B cell (primary cell): ENCODE results near the gene PDZD2. TPM values are rescaled to one million over a fixed set of nuclear protein-coding genes. Genes with fewer than 3 reads are reported as not detected.

Experiments
- ATAC-seq: fragments of 200-7000 bp; cut with Tn5 transposase; one replicate; pipeline ENCODE4 v1.10.0; 2021; ENCODE audit warnings: low read depth, mild to moderate bottlenecking, moderate number of reproducible peaks, moderate library complexity
- CTCF ChIA-PET: fragments of 350-600 bp; sonication (Branson Sonifier 250); formaldehyde crosslinking; loops from one replicate; lab custom pipeline; 2021; ENCODE audit warnings: antibody characterized with exemption, inconsistent platforms; lab: Charles Lee
- POLR2A ChIA-PET: fragments of 350-600 bp; sonication (Branson Sonifier 250); formaldehyde crosslinking; loops from one replicate; lab custom pipeline; 2021; ENCODE audit warnings: antibody characterized with exemption; lab: Charles Lee
- DNase-seq: peaks from one replicate; pipeline ENCODE4 v3.0.0; 2013
- H2AFZ ChIP-seq: 2 replicates; pipeline ENCODE4 v1.6.1; 2012; ENCODE audit warnings: mild to moderate bottlenecking, low read depth, low read length; ENCODE audit not compliant: insufficient read depth, poor library complexity, severe bottlenecking
- H3K27ac ChIP-seq, 2 donors: 1 replicate in 1 of 2; 2 replicates in 1 of 2; pipeline ENCODE4 v1.5.1; 2012 to 2013; ENCODE audit warnings: low read length in 2 of 2, mild to moderate bottlenecking in 2 of 2, moderate library complexity in 1 of 2
- H3K27me3 ChIP-seq, 4 experiments: fragments of 200-600 bp in 1 of 4; sonication (generic) in 1 of 4; replicated peaks in 1 of 4; 1 replicate in 2 of 4; 2 replicates in 2 of 4; pipeline versions ENCODE4 v1.6.1 to v1.7.0; 2013 to 2016; ENCODE audit warnings: low read length in 3 of 4, mild to moderate bottlenecking in 2 of 4, mixed read lengths in 1 of 4, moderate library complexity in 1 of 4; ENCODE audit not compliant: insufficient read depth in 4 of 4, control insufficient read depth in 3 of 4; ENCODE audit errors: control extremely low read depth in 1 of 4
- H3K36me3 ChIP-seq, 2 experiments: replicated peaks in 1 of 2; 1 replicate in 1 of 2; 2 replicates in 1 of 2; pipeline versions ENCODE4 v1.6.1 to v1.7.1; 2013; ENCODE audit warnings: low read length in 1 of 2; ENCODE audit not compliant: insufficient read depth in 2 of 2, control insufficient read depth in 1 of 2; ENCODE audit errors: control extremely low read depth in 1 of 2, extremely low read depth in 1 of 2
- H3K4me1 ChIP-seq, 2 donors: fragments of 200-600 bp in 1 of 2; sonication (generic) in 1 of 2; 1 replicate in 1 of 2; 2 replicates in 1 of 2; pipeline versions ENCODE4 v1.5.1 to v1.6.1; 2013 to 2017; ENCODE audit warnings: low read length in 2 of 2; ENCODE audit not compliant: control insufficient read depth in 2 of 2, insufficient read depth in 2 of 2
- H3K4me2 ChIP-seq: replicated peaks from 2 replicates; pipeline ENCODE3; 2012; ENCODE audit warnings: mild to moderate bottlenecking, low read depth, low read length; ENCODE audit not compliant: poor library complexity, severe bottlenecking
- H3K4me3 ChIP-seq, 5 experiments: fragments of 200-600 bp in 1 of 5; sonication (generic) in 1 of 5; 1 replicate in 3 of 5; 2 replicates in 2 of 5; pipeline versions ENCODE4 v1.5.1 to v1.7.0; 2011 to 2016; ENCODE audit warnings: low read length in 4 of 5, mild to moderate bottlenecking in 4 of 5, low read depth in 2 of 5, control low read depth in 1 of 5, moderate library complexity in 1 of 5; ENCODE audit not compliant: insufficient read depth in 1 of 5; ENCODE audit errors: control extremely low read depth in 1 of 5, extremely low read depth in 1 of 5
- H3K79me2 ChIP-seq: fragments of 200-600 bp; sonication (generic); one replicate; pipeline ENCODE4 v1.6.0; 2016; ENCODE audit warnings: low read length; ENCODE audit not compliant: control insufficient read depth, insufficient read depth
- H3K9ac ChIP-seq: fragments of 200-600 bp; sonication (generic); 2 replicates; pipeline ENCODE4 v1.6.1; 2017; ENCODE audit warnings: mild to moderate bottlenecking, low read length, moderate library complexity
- H3K9me3 ChIP-seq, 3 donors: one replicate each; pipeline versions ENCODE4 v1.6.1 to v1.7.1; 2013; ENCODE audit warnings: low read length in 2 of 3; ENCODE audit not compliant: control insufficient read depth in 2 of 3, insufficient read depth in 1 of 3; ENCODE audit errors: control extremely low read depth in 1 of 3
- H4K20me1 ChIP-seq: 2 replicates; pipeline ENCODE4 v1.6.0; 2012; ENCODE audit warnings: mild to moderate bottlenecking, low read length; ENCODE audit not compliant: insufficient read depth, control insufficient read depth, poor library complexity, severe bottlenecking
- H3K27ac Mint-ChIP-seq: one replicate; pipeline ENCODE4 v1.8.0; 2021; ENCODE audit warnings: mixed read lengths
- H3K27me3 Mint-ChIP-seq: one replicate; pipeline ENCODE4 v1.8.0; 2021; ENCODE audit warnings: mixed read lengths
- H3K4me1 Mint-ChIP-seq: one replicate; pipeline ENCODE4 v1.8.0; 2021; ENCODE audit warnings: mixed read lengths
- H3K4me3 Mint-ChIP-seq: one replicate; pipeline ENCODE4 v1.8.0; 2021; ENCODE audit warnings: mixed read lengths
- H3K9me3 Mint-ChIP-seq: one replicate; pipeline ENCODE4 v1.8.0; 2022; ENCODE audit warnings: mixed read lengths; ENCODE audit not compliant: insufficient read depth
- CTCF ChIP-seq: fragments of 200-600 bp; IDR thresholded peaks from one replicate; pipeline ENCODE4 v1.8.0; 2022; ENCODE audit warnings: antibody characterized with exemption, mild to moderate bottlenecking
- EZH2 ChIP-seq: IDR thresholded peaks from 2 replicates; pipeline ENCODE4 v1.6.1; 2012; ENCODE audit warnings: borderline replicate concordance, low read depth, mild to moderate bottlenecking, moderate library complexity, low read length; ENCODE audit not compliant: insufficient read depth, poor library complexity, severe bottlenecking
- WGBS: methylation state at CpG from one replicate; pipeline ENCODE4 v1.1.5; 2013; ENCODE audit warnings: missing lambda C conversion rate; ENCODE audit not compliant: insufficient coverage; 5-methylcytosine and 5-hydroxymethylcytosine counted together
- intact Hi-C: fragments of 100-400 bp; cut with micrococcal nuclease; formaldehyde crosslinking; loops from one replicate; pipeline ENCODE4 v1.10.0; 2022
- polyA plus RNA-seq: library from polyadenylated mRNA; depleted of rRNA; stranded (reverse); fragments of >200 nt; gene quantifications from 2 replicates; pipeline ENCODE4 v1.2.3, GENCODE V29; 2012
- total RNA-seq, 2 donors: library from RNA; stranded (reverse); fragments of 120-200 nt in 1 of 2; gene quantifications; 1 replicate in 1 of 2; 2 replicates in 1 of 2; pipeline versions ENCODE4 v1.2.3 to v1.2.4, GENCODE V29; 2013 to 2022

PDZD2 gene
- total and polyA plus RNA-seq, 2 donors (not counting 1 experiment from before 2014, with no cell fraction given) = not detected

GRCh38 chr5:31990081-31990650 lies 351.2 kb downstream of the PDZD2 start:
- ChIA-PET POLR2A (no interaction called here), CTCF (no interaction called here)
- no peak overlapping the region for H3K27ac ChIP-seq
- no peaks in the 10 kb centered on the region for H3K36me3 ChIP-seq
- H3K4me2 ChIP-seq = no peak overlapping the region
- Mint-ChIP-seq H3K27ac (no peak overlapping the region), H3K9me3 (peaks cover 3% of the 10 kb centered on the region), H3K4me3 (no peak overlapping the region), H3K27me3 (no peaks in the 10 kb centered on the region), H3K4me1 (peaks cover 2% of the 10 kb centered on the region)
- TF ChIP-seq CTCF = no peak
- no peak for TF ChIP-seq EZH2
- H3K4me1 ChIP-seq = no peaks in the 10 kb centered on the region
- WGBS = 94% methylated on average over 7 of the region's 10 CpGs
- no peak for DNase-seq
- H3K4me3 ChIP-seq = no peak overlapping the region
- ATAC-seq = no peak
- intact Hi-C loops = no loop called here
- H4K20me1 ChIP-seq = no peaks in the 10 kb centered on the region
- H3K9me3 ChIP-seq = peaks cover 0 to 12% (median 0%) of the 10 kb centered on the region in 3 donors
- no peaks in the 10 kb centered on the region for H3K27me3 ChIP-seq
- no peak overlapping the region for H2AFZ ChIP-seq
- no peaks in the 10 kb centered on the region for H3K79me2 ChIP-seq
- no peak overlapping the region for H3K9ac ChIP-seq

GRCh38 chr5:31990701-31991110 lies 351.8 kb downstream of the PDZD2 start:
- H4K20me1 ChIP-seq = no peaks in the 10 kb centered on the region
- ChIA-PET CTCF (no interaction called here), POLR2A (no interaction called here)
- WGBS = 84% methylated on average over 3 of the region's 3 CpGs
- Mint-ChIP-seq H3K9me3 (peaks cover 3% of the 10 kb centered on the region), H3K4me3 (no peak overlapping the region), H3K27ac (no peak overlapping the region), H3K27me3 (no peaks in the 10 kb centered on the region), H3K4me1 (peaks cover 2% of the 10 kb centered on the region)
- H3K79me2 ChIP-seq = no peaks in the 10 kb centered on the region
- peaks cover 0 to 12% (median 0%) of the 10 kb centered on the region in 3 donors for H3K9me3 ChIP-seq
- ATAC-seq (no peak), DNase-seq (no peak)
- H3K4me3 ChIP-seq = no peak overlapping the region
- H3K4me1 ChIP-seq = no peaks in the 10 kb centered on the region
- no peak overlapping the region for H2AFZ ChIP-seq
- H3K27me3 ChIP-seq = no peaks in the 10 kb centered on the region
- no peak overlapping the region for H3K27ac ChIP-seq
- no peak overlapping the region for H3K9ac ChIP-seq
- intact Hi-C loops = no loop called here
- H3K36me3 ChIP-seq = no peaks in the 10 kb centered on the region
- TF ChIP-seq EZH2 (no peak), CTCF (no peak)
- no peak overlapping the region for H3K4me2 ChIP-seq
